CD4-positive, CD25-positive, alpha-beta regulatory T cell (primary cell): ENCODE results near the gene LRMDA. TPM values are rescaled to one million over a fixed set of nuclear protein-coding genes. Genes with fewer than 3 reads are reported as not detected.
"Not testable (repeated sequence)": the region's sequence is repeated elsewhere in the genome, so short reads cannot be mapped to it uniquely, and the experiment has no call there.

Experiments used
- ATAC-seq, 2 donors: fragments of 150-1000 bp; cut with Tn5 transposase; one replicate each; pipeline ENCODE4 v1.10.0; 2021; ENCODE audit warnings: low read depth in 2 of 2, moderate number of reproducible peaks in 2 of 2, moderate library complexity in 1 of 2
- DNase-seq, 3 donors: peaks; one replicate each; pipeline versions ENCODE4 v3.0.0 to v3.0.0-alpha.2; 2012 to 2022; ENCODE audit warnings: mixed read lengths in 1 of 3
- H3K27ac ChIP-seq: one replicate; pipeline ENCODE4 v1.7.0; 2013; ENCODE audit warnings: mild to moderate bottlenecking, low read length; ENCODE audit not compliant: insufficient read depth, poor library complexity, severe bottlenecking
- H3K27me3 ChIP-seq: one replicate; pipeline ENCODE4 v1.7.0; 2013; ENCODE audit warnings: low read length; ENCODE audit not compliant: control insufficient read depth, insufficient read depth
- H3K36me3 ChIP-seq: one replicate; pipeline ENCODE4 v1.7.0; 2013; ENCODE audit warnings: mild to moderate bottlenecking, low read length, moderate library complexity; ENCODE audit not compliant: control insufficient read depth, insufficient read depth
- H3K4me1 ChIP-seq: 2 replicates; pipeline ENCODE4 v1.7.0; 2013; ENCODE audit warnings: mild to moderate bottlenecking, low read length; ENCODE audit not compliant: insufficient read depth, control insufficient read depth, poor library complexity, severe bottlenecking
- H3K4me3 ChIP-seq: one replicate; pipeline ENCODE4 v1.7.0; 2013; ENCODE audit warnings: low read depth, mild to moderate bottlenecking, low read length, moderate library complexity
- H3K9me3 ChIP-seq, 2 experiments: 1 replicate in 1 of 2; 2 replicates in 1 of 2; pipeline ENCODE4 v1.7.0; 2013; ENCODE audit warnings: low read length in 2 of 2, mild to moderate bottlenecking in 1 of 2, moderate library complexity in 1 of 2; ENCODE audit not compliant: control insufficient read depth in 2 of 2
- H3K27ac Mint-ChIP-seq, 3 donors: one replicate each; pipeline ENCODE4 v1.8.0; 2020 to 2022; ENCODE audit warnings: mild to moderate bottlenecking in 3 of 3, mixed read lengths in 3 of 3, moderate library complexity in 2 of 3
- H3K27me3 Mint-ChIP-seq: one replicate; pipeline ENCODE4 v1.8.0; 2022; ENCODE audit warnings: mild to moderate bottlenecking, mixed read lengths
- H3K36me3 Mint-ChIP-seq: one replicate; pipeline ENCODE4 v1.8.0; 2020; ENCODE audit warnings: mixed read lengths
- H3K4me1 Mint-ChIP-seq, 4 donors: one replicate each; pipeline ENCODE4 v1.8.0; 2020 to 2022; ENCODE audit warnings: mixed read lengths in 4 of 4, mild to moderate bottlenecking in 1 of 4
- H3K4me3 Mint-ChIP-seq, 4 donors: one replicate each; pipeline ENCODE4 v1.8.0; 2020 to 2022; ENCODE audit warnings: mild to moderate bottlenecking in 4 of 4, mixed read lengths in 4 of 4, moderate library complexity in 3 of 4
- H3K9me3 Mint-ChIP-seq, 7 donors: one replicate each; pipeline ENCODE4 v1.8.0; 2020 to 2022; ENCODE audit warnings: mixed read lengths in 7 of 7, mild to moderate bottlenecking in 3 of 7, moderate library complexity in 2 of 7
- polyA plus RNA-seq, 4 donors: library from polyadenylated mRNA; unstranded; fragments of 300-500 nt; fragmentation: Illumina TruSeq; gene quantifications; one replicate each; pipeline ENCODE4 v1.2.3, GENCODE V29; 2021
- total RNA-seq: library from RNA; stranded (reverse); gene quantifications from one replicate; pipeline ENCODE4 v1.2.3, GENCODE V29; 2022

The LRMDA gene
- total and polyA plus RNA-seq, 5 donors from 2014 or later = 0.10 TPM; not detected in 4

DNA sequence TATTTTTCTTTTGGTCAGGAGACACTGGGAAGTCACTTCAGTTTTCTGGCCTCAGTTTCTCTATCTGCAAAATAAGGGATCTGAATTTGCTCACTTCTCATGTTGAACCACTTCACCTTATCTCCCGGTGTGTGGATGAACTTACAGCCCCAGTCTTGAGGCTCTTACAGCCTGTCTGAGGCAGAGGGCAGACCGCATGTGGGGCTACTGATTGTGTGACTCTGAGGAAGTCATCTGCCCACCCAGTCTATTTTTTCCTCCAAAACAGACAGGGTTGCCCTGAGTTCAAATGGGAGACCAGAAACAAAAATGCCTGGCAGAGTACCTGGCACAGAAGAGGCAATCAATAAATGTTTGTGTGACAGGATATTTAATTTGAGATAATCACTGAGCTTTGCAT is 78.3 kb downstream of the LRMDA start:
- DNase-seq (no peak), ATAC-seq (no peak)
- H3K4me1 ChIP-seq = no peaks in the 10 kb centered on the region
- H3K9me3 ChIP-seq = no peaks in the 10 kb centered on the region
- no peaks in the 10 kb centered on the region for H3K36me3 ChIP-seq
- Mint-ChIP-seq H3K27ac (no peak overlapping the region), H3K27me3 (peaks cover 5% of the 10 kb centered on the region), H3K36me3 (no peaks in the 10 kb centered on the region), H3K4me1 (peaks cover 0 to 5% (median 1%) of the 10 kb centered on the region in 4 donors), H3K9me3 (peaks cover 0 to 2% (median 0%) of the 10 kb centered on the region in 7 donors), H3K4me3 (no peak overlapping the region)
- H3K27me3 ChIP-seq = no peaks in the 10 kb centered on the region
- H3K27ac ChIP-seq = no peak overlapping the region
- no peak overlapping the region for H3K4me3 ChIP-seq

DNA sequence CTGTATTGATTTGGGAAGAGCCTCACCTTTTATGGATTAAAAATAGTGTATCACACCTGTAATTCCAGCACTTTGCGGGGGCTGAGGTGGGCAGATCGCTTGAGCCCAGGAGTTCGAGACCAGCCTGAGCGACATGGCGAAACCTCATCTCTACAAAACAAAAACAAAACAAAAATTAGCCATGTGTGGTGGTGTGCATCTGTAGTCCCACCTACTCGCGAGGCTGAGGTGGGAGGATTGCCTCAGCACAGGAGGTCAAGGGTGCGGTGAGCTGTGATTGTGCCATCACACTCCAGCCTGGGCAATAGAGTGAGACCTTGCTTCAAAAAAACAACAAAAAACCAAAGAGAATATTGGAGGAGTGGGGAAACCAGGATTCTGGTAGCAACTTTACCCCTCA is 79.6 kb downstream of the LRMDA start:
- Mint-ChIP-seq H3K4me1 (peaks cover 0 to 5% (median 2%) of the 10 kb centered on the region in 4 donors), H3K27me3 (peaks cover 5% of the 10 kb centered on the region), H3K4me3 (no peak overlapping the region), H3K9me3 (peaks cover 0 to 9% (median 1%) of the 10 kb centered on the region in 7 donors), H3K36me3 (no peaks in the 10 kb centered on the region), H3K27ac (no peak overlapping the region)
- no peaks in the 10 kb centered on the region for H3K27me3 ChIP-seq
- no peak overlapping the region for H3K27ac ChIP-seq
- H3K4me3 ChIP-seq = no peak overlapping the region
- no peaks in the 10 kb centered on the region for H3K36me3 ChIP-seq
- H3K9me3 ChIP-seq = no peaks in the 10 kb centered on the region
- no peak for ATAC-seq
- DNase-seq = no peak
- no peaks in the 10 kb centered on the region for H3K4me1 ChIP-seq

DNA sequence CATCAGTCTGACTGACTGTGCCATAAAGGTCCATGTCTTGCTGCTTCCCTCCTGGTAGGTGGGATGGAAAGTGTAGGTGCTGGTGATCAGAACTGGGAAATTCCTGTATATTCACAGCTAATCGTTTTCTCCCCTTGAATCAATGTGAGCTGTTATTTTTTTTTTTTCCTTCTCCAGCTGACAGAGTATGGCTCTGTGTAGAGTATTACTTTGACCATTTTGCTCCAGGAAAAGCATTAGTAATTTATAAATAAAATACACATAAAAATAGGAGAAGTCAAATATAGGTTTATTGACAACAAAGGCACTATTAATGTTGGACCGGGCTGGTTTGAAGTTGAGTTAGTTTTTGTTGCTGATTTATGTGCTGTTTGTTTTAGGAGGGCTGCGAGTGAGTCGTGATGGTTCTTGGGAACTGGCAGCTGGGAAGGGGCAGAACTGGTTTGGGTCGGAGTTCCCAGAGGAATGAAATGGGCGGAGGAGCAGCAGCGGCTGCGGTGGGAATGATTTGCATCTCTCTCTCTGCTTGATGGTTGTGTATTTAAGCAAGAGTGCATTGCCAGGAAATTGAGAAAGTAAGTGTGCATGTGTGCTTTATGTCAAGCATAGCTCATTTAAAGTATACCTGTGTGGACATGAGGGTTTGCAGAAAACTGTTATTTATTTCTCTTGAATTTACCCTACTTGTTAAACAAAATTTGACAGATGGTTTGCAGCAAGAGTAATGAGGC is 80.9 kb downstream of the LRMDA start:
- peaks cover 0 to 6% (median 4%) of the 10 kb centered on the region in 4 donors for H3K4me1 Mint-ChIP-seq
- no peaks in the 10 kb centered on the region for H3K27me3 ChIP-seq
- H3K4me1 ChIP-seq = no peaks in the 10 kb centered on the region
- H3K27ac ChIP-seq = no peak overlapping the region
- DNase-seq (no peak), ATAC-seq (no peak)
- H3K36me3 Mint-ChIP-seq = no peaks in the 10 kb centered on the region
- no peak overlapping the region for H3K4me3 ChIP-seq
- no peak overlapping the region for H3K27ac Mint-ChIP-seq
- peaks cover 5% of the 10 kb centered on the region for H3K27me3 Mint-ChIP-seq
- H3K36me3 ChIP-seq = no peaks in the 10 kb centered on the region
- H3K9me3 Mint-ChIP-seq = peaks cover 0 to 16% (median 1%) of the 10 kb centered on the region in 7 donors
- no peak overlapping the region for H3K4me3 Mint-ChIP-seq
- H3K9me3 ChIP-seq = no peaks in the 10 kb centered on the region

DNA sequence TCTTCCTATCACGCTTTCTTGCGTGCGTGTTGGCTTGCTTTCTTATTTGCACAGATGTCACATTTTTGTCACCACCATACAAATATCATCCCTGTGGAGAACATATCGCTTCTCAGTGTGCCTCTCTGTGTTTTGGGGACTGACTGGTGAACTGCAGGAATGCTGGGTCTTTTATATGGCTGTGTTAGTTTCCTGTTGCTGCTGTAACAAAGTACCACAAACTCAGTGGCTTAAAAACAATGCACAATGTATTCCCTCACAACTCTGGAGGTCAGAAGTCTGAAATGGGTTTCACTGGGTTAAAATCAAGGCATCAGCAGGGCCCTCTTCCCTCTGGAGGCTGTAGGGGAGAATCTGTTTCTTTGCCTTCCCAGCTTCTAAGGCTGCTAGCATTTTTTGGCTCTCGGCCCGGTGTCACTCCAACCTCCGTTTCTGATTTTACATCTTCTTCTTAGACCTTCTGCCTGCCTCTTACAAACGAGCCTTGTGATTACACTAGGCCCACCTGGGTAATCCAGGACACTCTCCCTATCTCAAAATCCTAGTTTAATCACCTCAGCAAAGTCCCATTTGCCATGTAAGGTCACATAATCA is 82.0 kb downstream of the LRMDA start:
- Mint-ChIP-seq H3K36me3 (no peaks in the 10 kb centered on the region), H3K9me3 (peaks cover 0 to 20% (median 3%) of the 10 kb centered on the region in 7 donors), H3K4me1 (peaks cover 0 to 6% (median 4%) of the 10 kb centered on the region in 4 donors), H3K27ac (no peak overlapping the region), H3K27me3 (peaks cover 7% of the 10 kb centered on the region), H3K4me3 (no peak overlapping the region)
- DNase-seq (no peak), ATAC-seq (no peak)
- no peaks in the 10 kb centered on the region for H3K36me3 ChIP-seq
- H3K27ac ChIP-seq = no peak overlapping the region
- no peaks in the 10 kb centered on the region for H3K9me3 ChIP-seq
- H3K4me1 ChIP-seq = no peaks in the 10 kb centered on the region
- no peak overlapping the region for H3K4me3 ChIP-seq
- H3K27me3 ChIP-seq = no peaks in the 10 kb centered on the region

DNA sequence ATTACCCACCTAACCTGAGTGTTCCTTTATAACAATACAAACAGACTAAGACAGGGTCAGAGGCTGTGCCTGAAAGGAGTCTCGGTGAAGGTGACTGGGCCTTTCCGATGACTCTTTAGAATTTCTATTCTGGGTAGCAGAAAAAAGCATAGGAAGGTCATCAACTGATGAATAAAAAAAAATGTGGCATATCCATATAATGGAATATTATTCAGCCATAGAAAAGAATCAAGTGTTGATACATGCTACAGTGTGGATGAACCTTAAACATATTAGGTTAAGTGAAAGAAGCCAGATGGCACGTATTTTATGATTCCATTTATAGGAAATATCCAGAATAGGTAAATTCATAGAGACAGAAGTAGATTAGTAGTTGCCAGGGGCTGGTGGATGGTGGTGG is 83.4 kb downstream of the LRMDA start:
- H3K4me3 Mint-ChIP-seq = no peak overlapping the region
- Histone ChIP-seq H3K27me3 (no peaks in the 10 kb centered on the region), H3K9me3 (no peaks in the 10 kb centered on the region), H3K4me1 (no peaks in the 10 kb centered on the region), H3K4me3 (no peak overlapping the region), H3K36me3 (no peaks in the 10 kb centered on the region), H3K27ac (no peak overlapping the region)
- peaks cover 0 to 23% (median 7%) of the 10 kb centered on the region in 7 donors for H3K9me3 Mint-ChIP-seq
- DNase-seq (no peak), ATAC-seq (no peak)
- peaks cover 0 to 6% (median 0%) of the 10 kb centered on the region in 4 donors for H3K4me1 Mint-ChIP-seq
- H3K36me3 Mint-ChIP-seq = no peaks in the 10 kb centered on the region
- no peak overlapping the region for H3K27ac Mint-ChIP-seq
- peaks cover 11% of the 10 kb centered on the region for H3K27me3 Mint-ChIP-seq

DNA sequence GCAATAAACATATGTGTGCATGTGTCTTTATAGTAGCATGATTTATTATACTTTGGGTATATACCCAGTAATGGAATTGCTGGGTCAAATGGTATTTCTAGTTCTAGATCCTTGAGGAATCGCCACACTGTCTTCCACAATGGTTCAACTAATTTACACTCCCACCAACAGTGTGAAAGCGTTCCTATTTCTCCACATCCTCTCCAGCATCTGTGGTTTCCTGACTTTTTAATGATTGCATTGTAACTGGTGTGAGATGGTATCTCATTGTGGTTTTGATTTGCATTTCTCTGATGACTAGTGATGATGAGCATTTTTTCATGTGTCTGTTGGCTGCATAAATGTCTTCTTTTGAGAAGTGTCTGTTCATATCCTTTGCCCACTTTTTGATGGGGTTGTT is 84.7 kb downstream of the LRMDA start:
- DNase-seq, H3K9me3 ChIP-seq, H3K27ac ChIP-seq, H3K4me1 Mint-ChIP-seq, H3K4me1 ChIP-seq, H3K4me3 ChIP-seq, H3K4me3 Mint-ChIP-seq, H3K36me3 Mint-ChIP-seq, H3K36me3 ChIP-seq, H3K27me3 ChIP-seq, H3K27ac Mint-ChIP-seq, ATAC-seq: not testable (repeated sequence)
- Mint-ChIP-seq H3K9me3 (peaks cover 0 to 23% (median 7%) of the 10 kb centered on the region in 7 donors), H3K27me3 (peaks cover 11% of the 10 kb centered on the region)

DNA sequence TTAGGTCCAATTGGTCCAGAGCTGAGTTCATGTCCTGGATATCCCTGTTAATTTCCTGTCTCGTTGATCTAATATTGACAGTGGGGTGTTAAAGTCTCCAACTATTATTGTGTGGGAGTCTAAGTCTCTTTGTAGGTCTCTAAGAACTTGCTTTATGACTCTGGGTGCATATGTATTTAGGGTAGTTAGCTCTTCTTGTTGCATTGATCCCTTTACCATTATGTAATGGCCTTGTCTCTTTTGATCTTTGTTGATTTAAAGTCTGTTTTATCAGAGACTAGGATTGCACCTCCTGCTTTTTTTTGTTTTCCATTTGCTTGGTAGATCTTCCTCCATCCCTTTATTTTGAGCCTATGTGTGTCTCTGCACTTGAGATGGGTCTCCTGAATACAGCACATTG is 87.8 kb downstream of the LRMDA start:
- H3K9me3 Mint-ChIP-seq = peaks cover 0 to 23% (median 7%) of the 10 kb centered on the region in 7 donors
- H3K27ac ChIP-seq, H3K36me3 ChIP-seq, H3K27ac Mint-ChIP-seq, DNase-seq, H3K36me3 Mint-ChIP-seq, H3K4me3 Mint-ChIP-seq, H3K4me1 Mint-ChIP-seq, H3K27me3 ChIP-seq, H3K4me3 ChIP-seq, H3K9me3 ChIP-seq, H3K27me3 Mint-ChIP-seq, H3K4me1 ChIP-seq, ATAC-seq: not testable (repeated sequence)
